Middle frontal gyrus (tissue), 1 donor: ENCODE measurements around the gene LCA5L.

Experiments
- DNase-seq: peaks from one replicate; pipeline ENCODE4 v3.0.0-alpha.2; 2015; ENCODE audit warnings: low spot score; ENCODE audit errors: extremely low spot score

LCA5L gene

GRCh38 chr21:39359382-39359781, 86.2 kb downstream of the LCA5L start:
- no peak for DNase-seq
